GM23248 (cell line): ENCODE measurements around the gene CDH1. TPM values are rescaled to one million over a fixed set of nuclear protein-coding genes. Genes with fewer than 3 reads are reported as not detected.

Experiments used
- DNase-seq: peaks from one replicate; pipeline ENCODE4 v3.0.0-alpha.2; 2015
- H2AFZ ChIP-seq: fragments of 200-600 bp; sonication (generic); 2 replicates; pipeline ENCODE4 v1.6.1; 2016; ENCODE audit warnings: antibody characterized with exemption
- H3F3A ChIP-seq: fragments of 200-600 bp; sonication (generic); 2 replicates; pipeline ENCODE4 v1.6.1; 2016; ENCODE audit warnings: mild to moderate bottlenecking, antibody characterized with exemption, mixed run types; ENCODE audit not compliant: insufficient read depth
- H3K27ac ChIP-seq: fragments of 200-600 bp; sonication (generic); 2 replicates; pipeline ENCODE4 v1.5.1; 2016; ENCODE audit warnings: mild to moderate bottlenecking
- H3K27me3 ChIP-seq: fragments of 200-600 bp; sonication (generic); replicated peaks from 2 replicates; pipeline ENCODE4 v1.6.1; 2016; ENCODE audit warnings: mild to moderate bottlenecking; ENCODE audit not compliant: insufficient read depth
- H3K36me3 ChIP-seq: fragments of 200-600 bp; sonication (generic); 2 replicates; pipeline ENCODE4 v1.6.1; 2016; ENCODE audit warnings: low read depth, mild to moderate bottlenecking
- H3K4me1 ChIP-seq: fragments of 200-600 bp; sonication (generic); 2 replicates; pipeline ENCODE4 v1.6.1; 2016; ENCODE audit warnings: mild to moderate bottlenecking; ENCODE audit not compliant: insufficient read depth
- H3K4me2 ChIP-seq: fragments of 200-600 bp; sonication (generic); one replicate; pipeline ENCODE4 v1.6.1; 2016; ENCODE audit warnings: mild to moderate bottlenecking; ENCODE audit not compliant: unreplicated experiment
- H3K4me3 ChIP-seq: fragments of 200-600 bp; sonication (generic); 2 replicates; pipeline ENCODE4 v1.5.1; 2016; ENCODE audit warnings: mild to moderate bottlenecking
- H3K79me2 ChIP-seq: fragments of 200-600 bp; sonication (generic); 2 replicates; pipeline ENCODE4 v1.6.1; 2016; ENCODE audit warnings: mild to moderate bottlenecking; ENCODE audit not compliant: insufficient read depth
- H3K9ac ChIP-seq: fragments of 200-600 bp; sonication (generic); 2 replicates; pipeline ENCODE4 v1.6.1; 2016; ENCODE audit warnings: mild to moderate bottlenecking
- H3K9me2 ChIP-seq: fragments of 200-600 bp; sonication (generic); 2 replicates; pipeline ENCODE4 v1.6.1; 2016; ENCODE audit warnings: mixed run types, mild to moderate bottlenecking, moderate library complexity; ENCODE audit not compliant: insufficient read depth
- H3K9me3 ChIP-seq: fragments of 200-600 bp; sonication (generic); one replicate; pipeline ENCODE4 v1.6.1; 2017; ENCODE audit warnings: low read depth
- H4K20me1 ChIP-seq: fragments of 200-600 bp; sonication (generic); 2 replicates; pipeline ENCODE4 v1.6.0; 2016; ENCODE audit not compliant: insufficient read depth
- EZH2 ChIP-seq: fragments of 200-600 bp; sonication (generic); IDR thresholded peaks from 2 replicates; pipeline ENCODE4 v1.6.1; 2018; ENCODE audit warnings: antibody characterized with exemption, mild to moderate bottlenecking; ENCODE audit not compliant: insufficient read depth, poor library complexity, severe bottlenecking
- EZH2phosphoT487 ChIP-seq: fragments of 200-600 bp; sonication (generic); IDR thresholded peaks from 2 replicates; pipeline ENCODE4 v1.6.1; 2018; ENCODE audit warnings: antibody characterized with exemption, moderate library complexity, mild to moderate bottlenecking, low read depth; ENCODE audit not compliant: insufficient read depth
- WGBS, 2 experiments: methylation state at CpG; one replicate each; pipeline ENCODE4 v1.1.6; 2015 to 2017; ENCODE audit warnings: low lambda C conversion rate in 2 of 2, low coverage in 1 of 2; ENCODE audit errors: missing lambda C conversion rate in 2 of 2; 5-methylcytosine and 5-hydroxymethylcytosine counted together
- in situ Hi-C: fragments of 300-500 bp; cut with MboI; formaldehyde crosslinking; loops from 2 replicates; pipeline ENCODE4 v1.15.0; 2020
- polyA plus RNA-seq: library from polyadenylated mRNA; unstranded; fragments of >200 nt; fragmentation: Nextera tagmentation; extraction: Ambion mirVana; gene quantifications from 2 replicates; pipeline ENCODE4 v1.2.1, GENCODE V29; 2016
- total RNA-seq: library from RNA; depleted of rRNA; stranded (reverse); fragments of >200 nt; shearing (Covaris generic); gene quantifications from 2 replicates; pipeline ENCODE4 v1.2.3, GENCODE V29; 2014; rRNA removed

CDH1 gene
- total RNA-seq = not detected in 2 replicates
- polyA plus RNA-seq = 0.04 TPM in 2 replicates

GRCh38 chr16:68737046-68737729, at the start of gene CDH1:
Gene CDH1, plus strand, starts transcription at chr16:68737292. Its CDS starts 124 bp downstream, at chr16:68737416.
- Histone ChIP-seq H3K4me2 (no peak within 1 kb of the TSS), H3K27me3 (peaks cover 34% of the 10 kb centered on the region), H3K9me2 (no peaks in the 10 kb centered on the region), H3K9me3 (no peaks in the 10 kb centered on the region), H2AFZ (no peak within 1 kb of the TSS), H3K36me3 (no peaks in the 10 kb centered on the region), H4K20me1 (no peaks in the 10 kb centered on the region), H3K9ac (no peak within 1 kb of the TSS), H3K27ac (no peak within 1 kb of the TSS), H3K4me3 (no peak within 1 kb of the TSS), H3K79me2 (no peaks in the 10 kb centered on the region), H3F3A (no peaks in the 10 kb centered on the region), H3K4me1 (no peaks in the 10 kb centered on the region)
- in situ Hi-C loops = no loop called here
- TF ChIP-seq EZH2 (no peak), EZH2phosphoT487 (no peak)
- no peak for DNase-seq
- 5 to 8% methylated on average over 25 to 49 of the region's 63 CpGs for WGBS, 2 experiments

- WGBS, 2 experiments = 78 to 80% methylated on average over 5 of the region's 5 CpGs
- no peak overlapping the region for H3K4me3 ChIP-seq
- H3K27me3 ChIP-seq = peaks cover 3% of the 10 kb centered on the region; the same call in 1 of the 2 replicates
- no peaks in the 10 kb centered on the region for H3K79me2 ChIP-seq
- DNase-seq = no peak
- no peaks in the 10 kb centered on the region for H3K36me3 ChIP-seq
- H3F3A ChIP-seq = no peaks in the 10 kb centered on the region
- H4K20me1 ChIP-seq = no peaks in the 10 kb centered on the region
- no peak overlapping the region for H2AFZ ChIP-seq
- no peak for TF ChIP-seq EZH2
- no peak for TF ChIP-seq EZH2phosphoT487
- H3K4me1 ChIP-seq = no peaks in the 10 kb centered on the region
- H3K4me2 ChIP-seq = no peak overlapping the region
- no peak overlapping the region for H3K27ac ChIP-seq
- no peaks in the 10 kb centered on the region for H3K9me3 ChIP-seq
- in situ Hi-C loops = no loop called here
- H3K9ac ChIP-seq = no peak overlapping the region
- H3K9me2 ChIP-seq = no peaks in the 10 kb centered on the region
These were observed 47.2 kb upstream of the CDH1 start for GRCh38 chr16:68689921-68690320.

GRCh38 chr16:68695575-68695974, 41.5 kb upstream of the CDH1 start:
- no peak overlapping the region for H3K4me2 ChIP-seq
- H4K20me1 ChIP-seq = no peaks in the 10 kb centered on the region
- H3K9ac ChIP-seq = no peak overlapping the region
- H3K9me3 ChIP-seq = no peaks in the 10 kb centered on the region
- no peaks in the 10 kb centered on the region for H3K9me2 ChIP-seq
- peaks cover 17% of the 10 kb centered on the region for H3K27me3 ChIP-seq
- H3K4me1 ChIP-seq = no peaks in the 10 kb centered on the region
- no peak for DNase-seq
- no peak overlapping the region for H3K4me3 ChIP-seq
- H3K27ac ChIP-seq = no peak overlapping the region
- no peak overlapping the region for H2AFZ ChIP-seq
- TF ChIP-seq EZH2phosphoT487 (no peak), EZH2 (no peak)
- 64 to 71% methylated on average over 11 of the region's 11 CpGs for WGBS, 2 experiments
- no peaks in the 10 kb centered on the region for H3F3A ChIP-seq
- H3K79me2 ChIP-seq = no peaks in the 10 kb centered on the region
- in situ Hi-C loops = no loop called here
- H3K36me3 ChIP-seq = no peaks in the 10 kb centered on the region

GRCh38 chr16:68696514-68696913, 40.6 kb upstream of the CDH1 start:
- Histone ChIP-seq H3K27me3 (peaks cover 20% of the 10 kb centered on the region), H3K27ac (no peak overlapping the region), H3K9me2 (no peaks in the 10 kb centered on the region), H2AFZ (no peak overlapping the region), H3K4me3 (no peak overlapping the region), H3K4me1 (no peaks in the 10 kb centered on the region), H3F3A (no peaks in the 10 kb centered on the region), H3K79me2 (no peaks in the 10 kb centered on the region), H4K20me1 (no peaks in the 10 kb centered on the region), H3K4me2 (no peak overlapping the region), H3K36me3 (no peaks in the 10 kb centered on the region), H3K9ac (no peak overlapping the region), H3K9me3 (no peaks in the 10 kb centered on the region)
- WGBS, 2 experiments = 61 to 69% methylated on average over 8 of the region's 8 CpGs
- in situ Hi-C loops = no loop called here
- TF ChIP-seq EZH2 = no peak
- TF ChIP-seq EZH2phosphoT487 = no peak
- DNase-seq = no peak
